Fibroblast of lung (primary cell): ENCODE measurements around the gene PPM1A. TPM values are rescaled to one million over a fixed set of nuclear protein-coding genes. Genes with fewer than 3 reads are reported as not detected.

Experiments used
- DNase-seq, 2 donors: peaks; one replicate each; pipeline versions ENCODE4 v3.0.0 to v3.0.0-alpha.2; 2010; ENCODE audit warnings: low read depth in 2 of 2
- H2AFZ ChIP-seq: 2 replicates; pipeline ENCODE4 v1.5.1; 2012; ENCODE audit warnings: low read length, control low read depth, inconsistent platforms
- H3K27ac ChIP-seq: 2 replicates; pipeline ENCODE4 v1.5.1; 2011; ENCODE audit warnings: low read length, control low read depth; ENCODE audit not compliant: insufficient read depth
- H3K27me3 ChIP-seq: 2 replicates; pipeline ENCODE4 v1.5.1; 2011; ENCODE audit warnings: mild to moderate bottlenecking, low read length; ENCODE audit not compliant: control insufficient read depth, insufficient read depth
- H3K36me3 ChIP-seq: 2 replicates; pipeline ENCODE4 v1.5.1; 2011; ENCODE audit warnings: low read length; ENCODE audit not compliant: control insufficient read depth, insufficient read depth
- H3K4me1 ChIP-seq: 2 replicates; pipeline ENCODE4 v1.5.1; 2011; ENCODE audit warnings: low read length; ENCODE audit not compliant: control insufficient read depth, insufficient read depth; ENCODE audit errors: extremely low read depth
- H3K4me2 ChIP-seq: 2 replicates; pipeline ENCODE4 v1.5.1; 2011; ENCODE audit warnings: low read length, control low read depth; ENCODE audit not compliant: insufficient read depth; ENCODE audit errors: extremely low read depth
- H3K4me3 ChIP-seq, 4 experiments: fragments of 200-600 bp in 1 of 4; sonication (generic) in 1 of 4; replicated peaks in 1 of 4; 2 replicates each; pipeline ENCODE4 v1.5.1; 2011 to 2016; ENCODE audit warnings: low read length in 4 of 4, low read depth in 3 of 4, mild to moderate bottlenecking in 3 of 4, control low read depth in 2 of 4, inconsistent platforms in 1 of 4, mixed read lengths in 1 of 4; ENCODE audit not compliant: insufficient read depth in 1 of 4; ENCODE audit errors: control extremely low read depth in 1 of 4
- H3K79me2 ChIP-seq: 2 replicates; pipeline ENCODE4 v1.5.1; 2012; ENCODE audit warnings: mild to moderate bottlenecking, low read length, inconsistent platforms; ENCODE audit not compliant: control insufficient read depth, insufficient read depth
- H3K9ac ChIP-seq: 2 replicates; pipeline ENCODE4 v1.5.1; 2011; ENCODE audit warnings: mild to moderate bottlenecking, low read length, control low read depth; ENCODE audit not compliant: insufficient read depth
- H3K9me3 ChIP-seq: 2 replicates; pipeline ENCODE4 v1.5.1; 2012; ENCODE audit warnings: low read depth, low read length; ENCODE audit not compliant: control insufficient read depth, insufficient read depth
- H4K20me1 ChIP-seq: 2 replicates; pipeline ENCODE4 v1.5.1; 2011; ENCODE audit warnings: low read length; ENCODE audit not compliant: control insufficient read depth, insufficient read depth; ENCODE audit errors: extremely low read depth
- EZH2 ChIP-seq: IDR thresholded peaks from 2 replicates; pipeline ENCODE4 v1.5.1; 2012; ENCODE audit warnings: low read length, control low read depth, mild to moderate bottlenecking; ENCODE audit errors: missing control alignments
- polyA plus RNA-seq, 2 donors: library from polyadenylated mRNA; depleted of rRNA in 1 of 2; stranded (reverse) in 1 of 2; unstranded in 1 of 2; fragments of >200 nt; gene quantifications; 2 replicates each; pipeline ENCODE4 v1.2.1, GENCODE V29; 2011 to 2012; ENCODE audit warnings: missing spikeins in 1 of 2
- total RNA-seq: library from RNA; depleted of rRNA; stranded (reverse); fragments of >200 nt; gene quantifications from 2 replicates; pipeline ENCODE4 v1.2.1, GENCODE V29; 2014
- TF ChIP-seq, protein P1 (sequence below), 2 donors: IDR thresholded peaks in 1 of 2; conservative IDR thresholded peaks in 1 of 2; 1 replicate in 1 of 2; 2 replicates in 1 of 2; pipeline ENCODE4 v1.5.1; 2011 to 2012; ENCODE audit warnings: low read length in 2 of 2, control low read depth in 1 of 2, inconsistent platforms in 1 of 2, low read depth in 1 of 2, mild to moderate bottlenecking in 1 of 2

Gene PPM1A
- total and polyA plus RNA-seq, 2 donors (not counting 1 experiment from before 2014, with no cell fraction given): 25.9 to 51.3 TPM

DNA sequence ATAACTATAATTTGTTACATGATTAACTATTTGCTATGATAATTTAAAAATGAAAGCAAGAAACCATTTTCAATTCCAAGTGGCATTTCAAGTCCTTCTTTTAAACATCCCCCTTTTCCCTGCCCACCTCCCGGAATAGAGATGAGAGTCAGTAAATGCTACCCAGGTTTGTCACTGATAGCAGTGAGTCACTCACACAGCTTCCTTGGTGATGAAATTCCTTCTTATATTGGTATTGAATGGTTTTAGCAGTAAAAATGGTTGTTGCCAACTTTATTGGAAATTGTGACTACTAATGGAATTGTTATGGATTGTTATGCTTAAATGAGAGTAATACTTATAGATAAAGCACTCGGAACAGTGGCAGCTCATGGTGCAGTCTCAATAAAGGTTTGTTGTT lies 90.5 kb downstream of the PPM1A start:
- Histone ChIP-seq H3K79me2 (no peaks in the 10 kb centered on the region), H3K9ac (no peak overlapping the region), H3K9me3 (no peaks in the 10 kb centered on the region), H3K36me3 (no peaks in the 10 kb centered on the region), H2AFZ (no peak overlapping the region), H3K4me2 (no peak overlapping the region), H3K4me3 (no peak overlapping the region), H3K27me3 (peaks cover 4% of the 10 kb centered on the region), H3K4me1 (no peaks in the 10 kb centered on the region), H3K27ac (no peak overlapping the region), H4K20me1 (no peaks in the 10 kb centered on the region)
- TF ChIP-seq, protein P1, sequence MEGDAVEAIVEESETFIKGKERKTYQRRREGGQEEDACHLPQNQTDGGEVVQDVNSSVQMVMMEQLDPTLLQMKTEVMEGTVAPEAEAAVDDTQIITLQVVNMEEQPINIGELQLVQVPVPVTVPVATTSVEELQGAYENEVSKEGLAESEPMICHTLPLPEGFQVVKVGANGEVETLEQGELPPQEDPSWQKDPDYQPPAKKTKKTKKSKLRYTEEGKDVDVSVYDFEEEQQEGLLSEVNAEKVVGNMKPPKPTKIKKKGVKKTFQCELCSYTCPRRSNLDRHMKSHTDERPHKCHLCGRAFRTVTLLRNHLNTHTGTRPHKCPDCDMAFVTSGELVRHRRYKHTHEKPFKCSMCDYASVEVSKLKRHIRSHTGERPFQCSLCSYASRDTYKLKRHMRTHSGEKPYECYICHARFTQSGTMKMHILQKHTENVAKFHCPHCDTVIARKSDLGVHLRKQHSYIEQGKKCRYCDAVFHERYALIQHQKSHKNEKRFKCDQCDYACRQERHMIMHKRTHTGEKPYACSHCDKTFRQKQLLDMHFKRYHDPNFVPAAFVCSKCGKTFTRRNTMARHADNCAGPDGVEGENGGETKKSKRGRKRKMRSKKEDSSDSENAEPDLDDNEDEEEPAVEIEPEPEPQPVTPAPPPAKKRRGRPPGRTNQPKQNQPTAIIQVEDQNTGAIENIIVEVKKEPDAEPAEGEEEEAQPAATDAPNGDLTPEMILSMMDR (conservative IDR thresholded peaks at IDR 0.05 in 1 of 2, IDR thresholded peaks at IDR 0.05 in 1 of 2; ENCODE audit: low read depth in 1 of 2, low read length in 2 of 2): no peak
- TF ChIP-seq EZH2: no peak
- no peak for DNase-seq

DNA sequence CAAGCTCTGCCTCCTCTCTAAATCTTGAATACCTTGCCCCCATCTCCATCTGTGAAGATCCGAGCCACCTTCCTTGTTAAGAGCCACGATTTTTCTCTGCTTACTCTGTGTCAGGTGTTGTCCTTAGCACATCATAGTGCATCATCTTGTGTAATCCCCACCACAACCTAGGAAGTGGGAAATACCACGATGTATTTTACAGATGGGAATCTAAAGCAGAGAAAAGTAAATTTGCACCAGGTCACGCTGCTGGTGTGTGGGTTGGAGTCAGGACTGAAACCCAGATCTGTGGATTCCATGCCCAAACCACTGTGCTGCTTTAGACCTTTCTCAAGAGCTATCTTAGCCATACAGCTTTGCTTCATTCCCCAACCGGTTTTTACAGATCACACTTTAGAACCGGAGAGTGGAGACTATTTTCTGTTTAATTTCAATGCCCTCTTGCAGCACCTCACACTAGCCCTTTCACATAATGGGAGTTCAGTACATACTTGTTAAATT lies 94.6 kb downstream of the PPM1A start:
- DNase-seq: no peak

DNA sequence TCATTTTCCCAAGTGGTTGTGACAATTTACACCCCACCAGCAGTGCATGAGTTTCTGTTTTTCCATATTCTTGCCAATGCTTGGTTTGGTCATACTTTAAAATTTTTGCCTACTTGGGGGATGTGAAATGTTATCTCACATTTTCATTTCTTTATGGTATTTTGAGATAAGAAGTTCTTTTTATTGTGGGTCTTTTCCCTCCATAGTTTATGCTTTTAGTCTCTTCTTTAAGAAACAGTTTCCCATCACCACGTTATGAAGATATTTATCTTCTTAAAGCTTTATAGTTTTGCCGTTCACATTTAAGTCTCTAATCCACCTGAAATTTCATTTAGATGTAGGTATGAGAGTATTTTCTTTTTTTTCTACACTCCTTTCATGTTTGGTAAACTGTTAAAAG lies 95.7 kb downstream of the PPM1A start:
- DNase-seq: no peak
- H3K27ac ChIP-seq: no peak overlapping the region
- H4K20me1 ChIP-seq: no peaks in the 10 kb centered on the region
- H3K9ac ChIP-seq: no peak overlapping the region
- no peak overlapping the region for H3K4me3 ChIP-seq
- H3K36me3 ChIP-seq: no peaks in the 10 kb centered on the region
- H3K27me3 ChIP-seq: no peaks in the 10 kb centered on the region
- TF ChIP-seq, protein P1 (conservative IDR thresholded peaks at IDR 0.05 in 1 of 2, IDR thresholded peaks at IDR 0.05 in 1 of 2; ENCODE audit: low read depth in 1 of 2, low read length in 2 of 2): no peak
- TF ChIP-seq EZH2: no peak
- no peaks in the 10 kb centered on the region for H3K4me1 ChIP-seq
- H3K9me3 ChIP-seq: no peaks in the 10 kb centered on the region
- H2AFZ ChIP-seq: no peak overlapping the region
- no peaks in the 10 kb centered on the region for H3K79me2 ChIP-seq
- H3K4me2 ChIP-seq: no peak overlapping the region

More for the DNA sequence above, 94.6 kb downstream of the PPM1A start:
- no peaks in the 10 kb centered on the region for H3K27me3 ChIP-seq
- H3K4me2 ChIP-seq: no peak overlapping the region
- no peak overlapping the region for H2AFZ ChIP-seq
- H3K9ac ChIP-seq: no peak overlapping the region
- no peak for TF ChIP-seq EZH2
- TF ChIP-seq, protein P1 (conservative IDR thresholded peaks at IDR 0.05 in 1 of 2, IDR thresholded peaks at IDR 0.05 in 1 of 2; ENCODE audit: low read depth in 1 of 2, low read length in 2 of 2): no peak
- H3K27ac ChIP-seq: no peak overlapping the region
- no peaks in the 10 kb centered on the region for H4K20me1 ChIP-seq
- H3K36me3 ChIP-seq: no peaks in the 10 kb centered on the region
- no peaks in the 10 kb centered on the region for H3K4me1 ChIP-seq
- no peaks in the 10 kb centered on the region for H3K79me2 ChIP-seq
- no peaks in the 10 kb centered on the region for H3K9me3 ChIP-seq
- H3K4me3 ChIP-seq: no peak overlapping the region
